ENCODE measurements around the gene ZDHHC8.

- TF ChIP-seq, protein P1, sequence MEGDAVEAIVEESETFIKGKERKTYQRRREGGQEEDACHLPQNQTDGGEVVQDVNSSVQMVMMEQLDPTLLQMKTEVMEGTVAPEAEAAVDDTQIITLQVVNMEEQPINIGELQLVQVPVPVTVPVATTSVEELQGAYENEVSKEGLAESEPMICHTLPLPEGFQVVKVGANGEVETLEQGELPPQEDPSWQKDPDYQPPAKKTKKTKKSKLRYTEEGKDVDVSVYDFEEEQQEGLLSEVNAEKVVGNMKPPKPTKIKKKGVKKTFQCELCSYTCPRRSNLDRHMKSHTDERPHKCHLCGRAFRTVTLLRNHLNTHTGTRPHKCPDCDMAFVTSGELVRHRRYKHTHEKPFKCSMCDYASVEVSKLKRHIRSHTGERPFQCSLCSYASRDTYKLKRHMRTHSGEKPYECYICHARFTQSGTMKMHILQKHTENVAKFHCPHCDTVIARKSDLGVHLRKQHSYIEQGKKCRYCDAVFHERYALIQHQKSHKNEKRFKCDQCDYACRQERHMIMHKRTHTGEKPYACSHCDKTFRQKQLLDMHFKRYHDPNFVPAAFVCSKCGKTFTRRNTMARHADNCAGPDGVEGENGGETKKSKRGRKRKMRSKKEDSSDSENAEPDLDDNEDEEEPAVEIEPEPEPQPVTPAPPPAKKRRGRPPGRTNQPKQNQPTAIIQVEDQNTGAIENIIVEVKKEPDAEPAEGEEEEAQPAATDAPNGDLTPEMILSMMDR (IDR thresholded peaks at IDR 0.05): no peak
- no peak for TF ChIP-seq EZH2 (IDR thresholded peaks at IDR 0.05; ENCODE audit: borderline replicate concordance, insufficient read depth, low read depth, low read length, poor library complexity, severe bottlenecking)
These were observed 36.2 kb downstream of the ZDHHC8 start for GRCh38 chr22:20167643-20168322.

Data from B cell (primary cell).